Measurements from ENCODE around the gene GNAZ.

GNAZ gene

GRCh38 chr22:23089633-23090456 lies 19.5 kb downstream of the GNAZ start:
- Mint-ChIP-seq H3K4me3 (no peak overlapping the region), H3K4me1 (no peaks in the 10 kb centered on the region), H3K27me3 (no peaks in the 10 kb centered on the region), H3K9me3 (no peaks in the 10 kb centered on the region), H3K36me3 (no peaks in the 10 kb centered on the region), H3K27ac (no peak overlapping the region)

- no peaks in the 10 kb centered on the region for H3K9me3 Mint-ChIP-seq
- H3K36me3 Mint-ChIP-seq = no peaks in the 10 kb centered on the region
- no peak overlapping the region for H3K4me3 Mint-ChIP-seq
- H3K27ac Mint-ChIP-seq = no peak overlapping the region
- H3K4me1 Mint-ChIP-seq = no peaks in the 10 kb centered on the region
- no peaks in the 10 kb centered on the region for H3K27me3 Mint-ChIP-seq
These were observed 20.1 kb downstream of the GNAZ start for GRCh38 chr22:23090457-23090835.

- H3K36me3 Mint-ChIP-seq = no peaks in the 10 kb centered on the region
- H3K27ac Mint-ChIP-seq = no peak overlapping the region
- H3K27me3 Mint-ChIP-seq = no peaks in the 10 kb centered on the region
- H3K4me1 Mint-ChIP-seq = no peaks in the 10 kb centered on the region
- H3K9me3 Mint-ChIP-seq = no peaks in the 10 kb centered on the region
- H3K4me3 Mint-ChIP-seq = no peak overlapping the region
These were observed 21.4 kb downstream of the GNAZ start for GRCh38 chr22:23091760-23092159.

- Mint-ChIP-seq H3K4me3 (no peak overlapping the region), H3K36me3 (no peaks in the 10 kb centered on the region)
These were observed 22.1 kb downstream of the GNAZ start for GRCh38 chr22:23092217-23092955.

GRCh38 chr22:23093051-23093788 lies 22.9 kb downstream of the GNAZ start:
- Mint-ChIP-seq H3K36me3 (no peaks in the 10 kb centered on the region), H3K27ac (no peak overlapping the region), H3K4me1 (no peaks in the 10 kb centered on the region), H3K27me3 (no peaks in the 10 kb centered on the region), H3K4me3 (no peak overlapping the region), H3K9me3 (no peaks in the 10 kb centered on the region)

More at GRCh38 chr22:23092217-23092955, 22.1 kb downstream of the GNAZ start:
- Mint-ChIP-seq H3K27me3 (no peaks in the 10 kb centered on the region), H3K27ac (no peak overlapping the region), H3K4me1 (no peaks in the 10 kb centered on the region), H3K9me3 (no peaks in the 10 kb centered on the region)

- no peaks in the 10 kb centered on the region for H3K27me3 Mint-ChIP-seq
- no peak overlapping the region for H3K4me3 Mint-ChIP-seq
- no peaks in the 10 kb centered on the region for H3K9me3 Mint-ChIP-seq
- H3K36me3 Mint-ChIP-seq = no peaks in the 10 kb centered on the region
- no peaks in the 10 kb centered on the region for H3K4me1 Mint-ChIP-seq
- no peak overlapping the region for H3K27ac Mint-ChIP-seq
These were observed 23.9 kb downstream of the GNAZ start for GRCh38 chr22:23094260-23094659.

GRCh38 chr22:23094695-23095681 lies 24.7 kb downstream of the GNAZ start:
- H3K9me3 Mint-ChIP-seq = no peaks in the 10 kb centered on the region
- H3K4me1 Mint-ChIP-seq = no peaks in the 10 kb centered on the region
- no peaks in the 10 kb centered on the region for H3K36me3 Mint-ChIP-seq
- no peaks in the 10 kb centered on the region for H3K27me3 Mint-ChIP-seq
- no peak overlapping the region for H3K27ac Mint-ChIP-seq
- no peak overlapping the region for H3K4me3 Mint-ChIP-seq

- no peaks in the 10 kb centered on the region for H3K4me1 Mint-ChIP-seq
- no peak overlapping the region for H3K4me3 Mint-ChIP-seq
- no peak overlapping the region for H3K27ac Mint-ChIP-seq
- H3K36me3 Mint-ChIP-seq = no peaks in the 10 kb centered on the region
- H3K27me3 Mint-ChIP-seq = no peaks in the 10 kb centered on the region
- no peaks in the 10 kb centered on the region for H3K9me3 Mint-ChIP-seq
These were observed 25.5 kb downstream of the GNAZ start for GRCh38 chr22:23095733-23096342.

GRCh38 chr22:23097412-23098229 lies 27.3 kb downstream of the GNAZ start:
- Mint-ChIP-seq H3K27me3 (no peaks in the 10 kb centered on the region), H3K4me3 (no peak overlapping the region), H3K9me3 (no peaks in the 10 kb centered on the region), H3K27ac (no peak overlapping the region), H3K4me1 (no peaks in the 10 kb centered on the region), H3K36me3 (no peaks in the 10 kb centered on the region)

GRCh38 chr22:23098230-23098705 lies 27.9 kb downstream of the GNAZ start:
- Mint-ChIP-seq H3K4me1 (no peaks in the 10 kb centered on the region), H3K27me3 (no peaks in the 10 kb centered on the region), H3K27ac (no peak overlapping the region)

GRCh38 chr22:23098718-23099530 lies 28.6 kb downstream of the GNAZ start:
- H3K27me3 Mint-ChIP-seq = no peaks in the 10 kb centered on the region
- H3K27ac Mint-ChIP-seq = no peak overlapping the region
- no peaks in the 10 kb centered on the region for H3K9me3 Mint-ChIP-seq
- no peaks in the 10 kb centered on the region for H3K36me3 Mint-ChIP-seq
- no peaks in the 10 kb centered on the region for H3K4me1 Mint-ChIP-seq
- H3K4me3 Mint-ChIP-seq = no peak overlapping the region

More at GRCh38 chr22:23098230-23098705, 27.9 kb downstream of the GNAZ start:
- H3K9me3 Mint-ChIP-seq = no peaks in the 10 kb centered on the region
- no peak overlapping the region for H3K4me3 Mint-ChIP-seq
- H3K36me3 Mint-ChIP-seq = no peaks in the 10 kb centered on the region

- Mint-ChIP-seq H3K27ac (no peak overlapping the region), H3K4me3 (no peak overlapping the region), H3K4me1 (no peaks in the 10 kb centered on the region), H3K27me3 (no peaks in the 10 kb centered on the region), H3K9me3 (no peaks in the 10 kb centered on the region), H3K36me3 (no peaks in the 10 kb centered on the region)
These were observed 29.1 kb downstream of the GNAZ start for GRCh38 chr22:23099531-23099804.

GRCh38 chr22:23100124-23100801 lies 29.9 kb downstream of the GNAZ start:
- Mint-ChIP-seq H3K27me3 (no peaks in the 10 kb centered on the region), H3K36me3 (no peaks in the 10 kb centered on the region), H3K4me3 (no peak overlapping the region), H3K4me1 (no peaks in the 10 kb centered on the region), H3K27ac (no peak overlapping the region), H3K9me3 (no peaks in the 10 kb centered on the region)
